Measurements from ENCODE around the gene ATP1A2.

The ATP1A2 gene

GRCh38 chr1:160097911-160098851 is 17.4 kb upstream of the ATP1A2 start, which contains the start of gene IGSF8:
TSS of gene IGSF8 (minus strand) at chr1:160098619. CDS start at chr1:160098472, 147 bp downstream.
- WGBS (ENCODE audit: extremely low coverage, insufficient coverage, insufficient read length), result no CpG with 5 or more reads among the region's 64 CpGs
- Histone ChIP-seq H3K79me1 (ENCODE audit: low read length) (peaks cover 2% of the 10 kb centered on the region), H2BK5ac (ENCODE audit: low read depth, low read length, poor library complexity) (no peak within 1 kb of the TSS), H3K9me3 (ENCODE audit: insufficient read depth, low read depth, low read length) (peaks cover 2% of the 10 kb centered on the region), H2AK5ac (ENCODE audit: low read length) (no peak within 1 kb of the TSS), H3K9ac (ENCODE audit: low read length) (peak within 1 kb of the TSS; percentile 52), H3K18ac (ENCODE audit: low read length) (peak within 1 kb of the TSS; percentile 3), H3K14ac (ENCODE audit: low read length) (no peak within 1 kb of the TSS), H3K27me3 (ENCODE audit: insufficient read depth, low read length) (no peaks in the 10 kb centered on the region), H3K36me3 (ENCODE audit: control insufficient read depth in 1 of 2, insufficient read depth in 2 of 2, low read length in 2 of 2) (no peaks in the 10 kb centered on the region), H4K12ac (ENCODE audit: low read depth, low read length) (peak within 1 kb of the TSS; percentile 26), H2BK12ac (ENCODE audit: low read length) (no peak within 1 kb of the TSS), H3K4me3 (ENCODE audit: low read depth, low read length) (peak within 1 kb of the TSS; percentile 78), H2BK120ac (ENCODE audit: insufficient read depth, low read length, poor library complexity) (no peak within 1 kb of the TSS), H3K27ac (ENCODE audit: low read depth, low read length) (no peak within 1 kb of the TSS), H3K4ac (ENCODE audit: low read depth, low read length) (no peak within 1 kb of the TSS), H3K79me2 (ENCODE audit: control insufficient read depth, insufficient read depth, low read length, poor library complexity) (no peaks in the 10 kb centered on the region), H4K8ac (ENCODE audit: low read depth, low read length) (peak within 1 kb of the TSS; percentile 15), H2AFZ (ENCODE audit: insufficient read depth, low read length, poor library complexity) (peak within 1 kb of the TSS; percentile 71), H3K4me2 (ENCODE audit: low read length) (peak within 1 kb of the TSS; percentile 96), H4K91ac (ENCODE audit: low read depth, low read length) (peak within 1 kb of the TSS; percentile 23), H3K4me1 (ENCODE audit: control insufficient read depth in 1 of 2, insufficient read depth in 2 of 2, low read length in 2 of 2) (peaks cover 18 to 20% of the 10 kb centered on the region in 2 experiments), H3K23ac (ENCODE audit: low read length) (no peak within 1 kb of the TSS)
- DNase-seq, result peak; percentile 54 to 81

GRCh38 chr1:160098852-160099561 is 16.6 kb upstream of the ATP1A2 start:
- Histone ChIP-seq H3K4ac (ENCODE audit: low read depth, low read length) (no peak overlapping the region), H3K14ac (ENCODE audit: low read length) (no peak overlapping the region), H2AK5ac (ENCODE audit: low read length) (no peak overlapping the region), H4K91ac (ENCODE audit: low read depth, low read length) (no peak overlapping the region), H3K18ac (ENCODE audit: low read length) (no peak overlapping the region), H2BK120ac (ENCODE audit: insufficient read depth, low read length, poor library complexity) (no peak overlapping the region), H2BK12ac (ENCODE audit: low read length) (no peak overlapping the region), H3K4me1 (ENCODE audit: control insufficient read depth in 1 of 2, insufficient read depth in 2 of 2, low read length in 2 of 2) (peaks cover 18 to 20% of the 10 kb centered on the region in 2 experiments), H4K12ac (ENCODE audit: low read depth, low read length) (no peak overlapping the region), H2AFZ (ENCODE audit: insufficient read depth, low read length, poor library complexity) (peak overlapping the region; percentile 71), H3K79me2 (ENCODE audit: control insufficient read depth, insufficient read depth, low read length, poor library complexity) (no peaks in the 10 kb centered on the region), H3K9me3 (ENCODE audit: insufficient read depth, low read depth, low read length) (peaks cover 2% of the 10 kb centered on the region), H3K9ac (ENCODE audit: low read length) (no peak overlapping the region), H3K23ac (ENCODE audit: low read length) (no peak overlapping the region), H2BK5ac (ENCODE audit: low read depth, low read length, poor library complexity) (no peak overlapping the region), H3K27me3 (ENCODE audit: insufficient read depth, low read length) (no peaks in the 10 kb centered on the region), H3K4me2 (ENCODE audit: low read length) (peak overlapping the region; percentile 94), H3K27ac (ENCODE audit: low read depth, low read length) (no peak overlapping the region), H4K8ac (ENCODE audit: low read depth, low read length) (no peak overlapping the region), H3K36me3 (ENCODE audit: control insufficient read depth in 1 of 2, insufficient read depth in 2 of 2, low read length in 2 of 2) (no peaks in the 10 kb centered on the region), H3K79me1 (ENCODE audit: low read length) (peaks cover 2% of the 10 kb centered on the region), H3K4me3 (ENCODE audit: low read depth, low read length) (peak overlapping the region; percentile 63)
- no CpG with 5 or more reads among the region's 40 CpGs for WGBS (ENCODE audit: extremely low coverage, insufficient coverage, insufficient read length)
- peak; percentile 92 to 95 for DNase-seq

- H2AFZ ChIP-seq (ENCODE audit: insufficient read depth, low read length, poor library complexity), result no peak overlapping the region
- H3K4me3 ChIP-seq (ENCODE audit: low read depth, low read length), result no peak overlapping the region
- H3K79me2 ChIP-seq (ENCODE audit: control insufficient read depth, insufficient read depth, low read length, poor library complexity), result no peaks in the 10 kb centered on the region
- no peaks in the 10 kb centered on the region for H3K36me3 ChIP-seq (ENCODE audit: control insufficient read depth in 1 of 2, insufficient read depth in 2 of 2, low read length in 2 of 2)
- H3K4ac ChIP-seq (ENCODE audit: low read depth, low read length), result no peak overlapping the region
- H2BK12ac ChIP-seq (ENCODE audit: low read length), result no peak overlapping the region
- H3K79me1 ChIP-seq (ENCODE audit: low read length), result peaks cover 2% of the 10 kb centered on the region
- H2BK5ac ChIP-seq (ENCODE audit: low read depth, low read length, poor library complexity), result no peak overlapping the region
- DNase-seq, result no peak
- H4K91ac ChIP-seq (ENCODE audit: low read depth, low read length), result no peak overlapping the region
- H3K4me1 ChIP-seq (ENCODE audit: control insufficient read depth in 1 of 2, insufficient read depth in 2 of 2, low read length in 2 of 2), result peaks cover 18 to 20% of the 10 kb centered on the region in 2 experiments
- H3K9ac ChIP-seq (ENCODE audit: low read length), result no peak overlapping the region
- H3K14ac ChIP-seq (ENCODE audit: low read length), result no peak overlapping the region
- H4K12ac ChIP-seq (ENCODE audit: low read depth, low read length), result no peak overlapping the region
- no peak overlapping the region for H2BK120ac ChIP-seq (ENCODE audit: insufficient read depth, low read length, poor library complexity)
- H3K27me3 ChIP-seq (ENCODE audit: insufficient read depth, low read length), result no peaks in the 10 kb centered on the region
- no peak overlapping the region for H3K27ac ChIP-seq (ENCODE audit: low read depth, low read length)
- no CpG with 5 or more reads among the region's 2 CpGs for WGBS (ENCODE audit: extremely low coverage, insufficient coverage, insufficient read length)
- H2AK5ac ChIP-seq (ENCODE audit: low read length), result no peak overlapping the region
- peaks cover 2% of the 10 kb centered on the region for H3K9me3 ChIP-seq (ENCODE audit: insufficient read depth, low read depth, low read length)
- no peak overlapping the region for H3K18ac ChIP-seq (ENCODE audit: low read length)
- H3K4me2 ChIP-seq (ENCODE audit: low read length), result no peak overlapping the region
- no peak overlapping the region for H3K23ac ChIP-seq (ENCODE audit: low read length)
- no peak overlapping the region for H4K8ac ChIP-seq (ENCODE audit: low read depth, low read length)
Measured at GRCh38 chr1:160099716-160100375, 15.7 kb upstream of the ATP1A2 start.

GRCh38 chr1:160101037-160101716 is 14.4 kb upstream of the ATP1A2 start:
- Histone ChIP-seq H2BK5ac (ENCODE audit: low read depth, low read length, poor library complexity) (no peak overlapping the region), H3K27ac (ENCODE audit: low read depth, low read length) (no peak overlapping the region), H3K14ac (ENCODE audit: low read length) (no peak overlapping the region), H3K9me3 (ENCODE audit: insufficient read depth, low read depth, low read length) (no peaks in the 10 kb centered on the region), H3K9ac (ENCODE audit: low read length) (no peak overlapping the region), H4K8ac (ENCODE audit: low read depth, low read length) (no peak overlapping the region), H3K27me3 (ENCODE audit: insufficient read depth, low read length) (no peaks in the 10 kb centered on the region), H4K91ac (ENCODE audit: low read depth, low read length) (no peak overlapping the region), H4K12ac (ENCODE audit: low read depth, low read length) (no peak overlapping the region), H3K79me2 (ENCODE audit: control insufficient read depth, insufficient read depth, low read length, poor library complexity) (no peaks in the 10 kb centered on the region), H3K4me2 (ENCODE audit: low read length) (peak overlapping the region; percentile 43), H2BK12ac (ENCODE audit: low read length) (no peak overlapping the region), H3K4me3 (ENCODE audit: low read depth, low read length) (peak overlapping the region; percentile 14), H3K23ac (ENCODE audit: low read length) (no peak overlapping the region), H3K18ac (ENCODE audit: low read length) (no peak overlapping the region), H2BK120ac (ENCODE audit: insufficient read depth, low read length, poor library complexity) (no peak overlapping the region), H3K4me1 (ENCODE audit: control insufficient read depth in 1 of 2, insufficient read depth in 2 of 2, low read length in 2 of 2) (peaks cover 18 to 20% of the 10 kb centered on the region in 2 experiments), H2AK5ac (ENCODE audit: low read length) (no peak overlapping the region), H2AFZ (ENCODE audit: insufficient read depth, low read length, poor library complexity) (no peak overlapping the region), H3K36me3 (ENCODE audit: control insufficient read depth in 1 of 2, insufficient read depth in 2 of 2, low read length in 2 of 2) (no peaks in the 10 kb centered on the region), H3K4ac (ENCODE audit: low read depth, low read length) (no peak overlapping the region), H3K79me1 (ENCODE audit: low read length) (peaks cover 2% of the 10 kb centered on the region)
- WGBS (ENCODE audit: extremely low coverage, insufficient coverage, insufficient read length), result no CpG with 5 or more reads among the region's 13 CpGs
- DNase-seq, result peak; percentile 33 to 73

Measured in trophoblast cell (in vitro differentiated cells and primary cell).